Measurements from ENCODE around the gene AKAP13.

AKAP13 gene

GRCh38 chr15:85367741-85368140 lies 12.7 kb upstream of the AKAP13 start:
- Histone ChIP-seq H2AFZ (ENCODE audit: low read depth, low read length, severe bottlenecking) (no peak overlapping the region), H4K20me1 (ENCODE audit: low read depth, low read length) (no peaks in the 10 kb centered on the region), H3K9me3 (ENCODE audit: insufficient read depth, low read length) (no peaks in the 10 kb centered on the region), H3K27ac (ENCODE audit: low read depth, low read length) (no peak overlapping the region), H3K9ac (ENCODE audit: low read length) (no peak overlapping the region), H3K9me2 (replicated peaks; ENCODE audit: insufficient read depth, low read length) (no peaks in the 10 kb centered on the region), H3K79me2 (ENCODE audit: insufficient read depth, low read length) (no peaks in the 10 kb centered on the region), H3K4me2 (ENCODE audit: low read depth, low read length, poor library complexity, severe bottlenecking) (no peak overlapping the region), H3K27me3 (ENCODE audit: low read length) (no peaks in the 10 kb centered on the region), H3F3A (ENCODE audit: insufficient read depth) (no peaks in the 10 kb centered on the region), H3K4me3 (ENCODE audit: insufficient read depth, low read length, poor library complexity, severe bottlenecking) (no peak overlapping the region), H3K36me3 (ENCODE audit: low read length) (no peaks in the 10 kb centered on the region)
- TF ChIP-seq EZH2phosphoT487 (conservative IDR thresholded peaks at IDR 0.05; ENCODE audit: low read length) (no peak), CTCF (IDR thresholded peaks at IDR 0.05; ENCODE audit: insufficient read depth, low read length, poor library complexity, severe bottlenecking) (no peak)

- Histone ChIP-seq H3K4me3 (ENCODE audit: insufficient read depth, low read length, poor library complexity, severe bottlenecking) (no peak overlapping the region), H3K4me2 (ENCODE audit: low read depth, low read length, poor library complexity, severe bottlenecking) (no peak overlapping the region), H3K36me3 (ENCODE audit: low read length) (no peaks in the 10 kb centered on the region), H4K20me1 (ENCODE audit: low read depth, low read length) (no peaks in the 10 kb centered on the region), H2AFZ (ENCODE audit: low read depth, low read length, severe bottlenecking) (no peak overlapping the region), H3K9me2 (replicated peaks; ENCODE audit: insufficient read depth, low read length) (no peaks in the 10 kb centered on the region), H3F3A (ENCODE audit: insufficient read depth) (peaks cover 5% of the 10 kb centered on the region), H3K9ac (ENCODE audit: low read length) (no peak overlapping the region), H3K79me2 (ENCODE audit: insufficient read depth, low read length) (no peaks in the 10 kb centered on the region), H3K27ac (ENCODE audit: low read depth, low read length) (no peak overlapping the region), H3K9me3 (ENCODE audit: insufficient read depth, low read length) (no peaks in the 10 kb centered on the region), H3K27me3 (ENCODE audit: low read length) (no peaks in the 10 kb centered on the region)
- TF ChIP-seq CTCF (IDR thresholded peaks at IDR 0.05; ENCODE audit: insufficient read depth, low read length, poor library complexity, severe bottlenecking) (no peak), EZH2phosphoT487 (conservative IDR thresholded peaks at IDR 0.05; ENCODE audit: low read length) (no peak)
Observed at GRCh38 chr15:85374831-85375230, 5.6 kb upstream of the AKAP13 start.

GRCh38 chr15:85377269-85377668 lies 3.1 kb upstream of the AKAP13 start:
- no peaks in the 10 kb centered on the region for H3K27me3 ChIP-seq (ENCODE audit: low read length)
- peaks cover 16% of the 10 kb centered on the region for H3F3A ChIP-seq (ENCODE audit: insufficient read depth)
- H4K20me1 ChIP-seq (ENCODE audit: low read depth, low read length) = no peaks in the 10 kb centered on the region
- H2AFZ ChIP-seq (ENCODE audit: low read depth, low read length, severe bottlenecking) = no peak overlapping the region
- H3K4me3 ChIP-seq (ENCODE audit: insufficient read depth, low read length, poor library complexity, severe bottlenecking) = no peak overlapping the region
- peaks cover 14% of the 10 kb centered on the region for H3K79me2 ChIP-seq (ENCODE audit: insufficient read depth, low read length)
- H3K9me3 ChIP-seq (ENCODE audit: insufficient read depth, low read length) = no peaks in the 10 kb centered on the region
- H3K9me2 ChIP-seq (replicated peaks; ENCODE audit: insufficient read depth, low read length) = no peaks in the 10 kb centered on the region
- no peak overlapping the region for H3K9ac ChIP-seq (ENCODE audit: low read length)
- TF ChIP-seq CTCF (IDR thresholded peaks at IDR 0.05; ENCODE audit: insufficient read depth, low read length, poor library complexity, severe bottlenecking) = no peak
- TF ChIP-seq EZH2phosphoT487 (conservative IDR thresholded peaks at IDR 0.05; ENCODE audit: low read length) = no peak
- H3K27ac ChIP-seq (ENCODE audit: low read depth, low read length) = no peak overlapping the region
- H3K36me3 ChIP-seq (ENCODE audit: low read length) = no peaks in the 10 kb centered on the region
- H3K4me2 ChIP-seq (ENCODE audit: low read depth, low read length, poor library complexity, severe bottlenecking) = no peak overlapping the region

Measured in SU-DHL-6 (cell line).